Measurements from ENCODE around the gene CBFA2T3. TPM values are rescaled to one million over a fixed set of nuclear protein-coding genes. Genes with fewer than 3 reads are reported as not detected.

CBFA2T3 gene
- total and polyA plus RNA-seq, 2 of the 13 experiments (the other 11 are each of a cell fraction or from before 2014, with no cell fraction given): 0.05 TPM; not detected in 1

- in situ Hi-C loops (cut with HindIII; ENCODE audit: extremely low pct_ligation_motif_present, low pct_unique_long_range_greater_than_20kb): no loop called here
- TF ChIP-seq E2F5 (CRISPR knock-in tag; conservative IDR thresholded peaks at IDR 0.05) (no peak), ZNF557 (CRISPR knock-in tag; IDR thresholded peaks at IDR 0.05) (no peak), CHCHD3 (CRISPR knock-in tag; IDR thresholded peaks at IDR 0.05) (no peak), TFDP2 (CRISPR knock-in tag; IDR thresholded peaks at IDR 0.05) (no peak), MYNN (CRISPR knock-in tag; IDR thresholded peaks at IDR 0.05; ENCODE audit: low read depth) (no peak), SP2 (CRISPR knock-in tag; IDR thresholded peaks at IDR 0.05) (no peak), KDM6A (CRISPR knock-in tag; IDR thresholded peaks at IDR 0.05; ENCODE audit: low read depth) (no peak), SOX6 (IDR thresholded peaks at IDR 0.05) (no peak), SOX6 (CRISPR knock-in tag; IDR thresholded peaks at IDR 0.05) (no peak), ZSCAN25 (CRISPR knock-in tag; IDR thresholded peaks at IDR 0.05) (no peak), CHD2 (IDR thresholded peaks at IDR 0.05; ENCODE audit: low read depth, low read length) (no peak), ATF7 (IDR thresholded peaks at IDR 0.05) (no peak), ATF7 (CRISPR knock-in tag; IDR thresholded peaks at IDR 0.05) (no peak), ZNF350 (CRISPR knock-in tag; IDR thresholded peaks at IDR 0.05; ENCODE audit: borderline replicate concordance, low read depth) (no peak), MTF1 (CRISPR knock-in tag; IDR thresholded peaks at IDR 0.05) (no peak), ZNF24 (IDR thresholded peaks at IDR 0.05) (no peak), ZNF713 (CRISPR knock-in tag; IDR thresholded peaks at IDR 0.05) (no peak), ATF7-NPFF (CRISPR knock-in tag; IDR thresholded peaks at IDR 0.05; ENCODE audit: low read depth) (no peak), MXD3 (CRISPR knock-in tag; IDR thresholded peaks at IDR 0.05) (no peak), ZNF616 (CRISPR knock-in tag; IDR thresholded peaks at IDR 0.05; ENCODE audit: low read depth) (no peak), SSRP1 (CRISPR knock-in tag; IDR thresholded peaks at IDR 0.05) (no peak)
These were observed 76.3 kb downstream of the CBFA2T3 start for GRCh38 chr16:88900662-88901052.

More at GRCh38 chr16:88900662-88901052, 76.3 kb downstream of the CBFA2T3 start:
- H3K4me3 ChIP-seq (replicated peaks in 1 of 3; ENCODE audit: insufficient read depth in 1 of 3, low read depth in 2 of 3, low read length in 3 of 3): no peak overlapping the region
- intact Hi-C loops (cut with micrococcal nuclease; ENCODE audit: unreplicated experiment): no loop called here
- POLR2A ChIA-PET: no interaction called here
- no peaks in the 10 kb centered on the region for H3K9me3 ChIP-seq (ENCODE audit: low read length)
- H3K4me1 ChIP-seq (ENCODE audit: insufficient read depth, low read length): peaks cover 10% of the 10 kb centered on the region
- no peaks in the 10 kb centered on the region for H3K79me2 ChIP-seq (ENCODE audit: insufficient read depth, low read length)
- H4K20me1 ChIP-seq (ENCODE audit: insufficient read depth, low read length): no peaks in the 10 kb centered on the region; the same call in 1 of the 2 replicates
- CTCF ChIA-PET (ENCODE audit: low intra/inter-chr PET ratio, low total read pairs): no interaction called here
- no peaks in the 10 kb centered on the region for H3K36me3 ChIP-seq (replicated peaks in 1 of 2; ENCODE audit: control insufficient read depth in 1 of 2, insufficient read depth in 2 of 2, low read length in 2 of 2)
- peaks cover 61 to 96% of the 10 kb centered on the region in 2 experiments for H3K27me3 ChIP-seq (ENCODE audit: control insufficient read depth in 1 of 2, insufficient read depth in 2 of 2, low read length in 2 of 2)
- no TSS peak for BruUV-seq (replicated peaks)
- H2AFZ ChIP-seq (ENCODE audit: low read length): no peak overlapping the region
- no peak overlapping the region for H3K27ac ChIP-seq (ENCODE audit: extremely low read length, insufficient read depth, low read length)
- DNase-seq (ENCODE audit: low spot score) (no peak), FAIRE-seq (no peak), ATAC-seq (no peak)
- WGBS (ENCODE audit: low lambda C conversion rate): no CpG with 5 or more reads among the region's 12 CpGs
- no peak overlapping the region for H3K4me2 ChIP-seq (ENCODE audit: low read depth, low read length)
- no peak overlapping the region for H3K9ac ChIP-seq (ENCODE audit: insufficient read depth, low read depth, low read length)

Measured in HepG2 (cell line).